WTC11 (cell line): ENCODE results near the gene SLC30A4.

ENCODE experiments used
- CREB1 ChIP-seq: sonication (generic); formaldehyde crosslinking; IDR thresholded peaks from 2 replicates; pipeline ENCODE4 v1.8.0; 2023; ENCODE audit warnings: mild to moderate bottlenecking, missing genetic modification reagents
- CTCF ChIP-seq: fragments of 200-600 bp; IDR thresholded peaks from 2 replicates; pipeline ENCODE4 v1.8.0; 2022; ENCODE audit warnings: antibody characterized with exemption
- IRF2 ChIP-seq: sonication (generic); formaldehyde crosslinking; IDR thresholded peaks from 2 replicates; pipeline ENCODE4 v1.8.0; 2022; ENCODE audit warnings: low read depth, missing genetic modification reagents, borderline replicate concordance
- MAX ChIP-seq: sonication (generic); formaldehyde crosslinking; IDR thresholded peaks from 2 replicates; pipeline ENCODE4 v1.8.0; 2022; ENCODE audit warnings: mild to moderate bottlenecking, missing genetic modification reagents
- NR1H2 ChIP-seq: sonication (generic); formaldehyde crosslinking; IDR thresholded peaks from 2 replicates; pipeline ENCODE4 v1.9.0; 2021; ENCODE audit warnings: mild to moderate bottlenecking, moderate library complexity, missing genetic modification reagents
- SMAD3 ChIP-seq: sonication (generic); formaldehyde crosslinking; IDR thresholded peaks from 2 replicates; pipeline ENCODE4 v1.8.0; 2022; ENCODE audit warnings: missing genetic modification reagents, mild to moderate bottlenecking, borderline replicate concordance
- TCF7 ChIP-seq: sonication (generic); formaldehyde crosslinking; IDR thresholded peaks from 2 replicates; pipeline ENCODE4 v1.8.0; 2022; ENCODE audit warnings: mild to moderate bottlenecking, low read depth, missing genetic modification reagents, moderate library complexity
- USF1 ChIP-seq: sonication (generic); formaldehyde crosslinking; IDR thresholded peaks from 2 replicates; pipeline ENCODE4 v1.8.0; 2022; ENCODE audit warnings: mild to moderate bottlenecking, missing genetic modification reagents
- ZBTB21 ChIP-seq: sonication (generic); formaldehyde crosslinking; IDR thresholded peaks from 2 replicates; pipeline ENCODE4 v1.8.1; 2023; ENCODE audit warnings: mild to moderate bottlenecking, missing genetic modification reagents, borderline replicate concordance
- ZNF232 ChIP-seq: sonication (generic); formaldehyde crosslinking; IDR thresholded peaks from 2 replicates; pipeline ENCODE4 v1.8.0; 2022; ENCODE audit warnings: mild to moderate bottlenecking, missing genetic modification reagents

GRCh38 chr15:45495588-45495987 is 27.0 kb downstream of the SLC30A4 start:
- TF ChIP-seq SMAD3 (no peak), CTCF (no peak), NR1H2 (CRISPR knock-in tag) (no peak), TCF7 (no peak), ZNF232 (no peak), CREB1 (no peak), IRF2 (CRISPR knock-in tag) (no peak), ZBTB21 (CRISPR knock-in tag) (no peak), USF1 (CRISPR knock-in tag) (no peak), MAX (no peak)
